HCT116 (cell line): Measurements from ENCODE around the gene DIDO1. TPM values are rescaled to one million over a fixed set of nuclear protein-coding genes. Genes with fewer than 3 reads are reported as not detected.

Experiments
- ATAC-seq: fragments of 200-7000 bp; cut with Tn5 transposase; 2 replicates; pipeline ENCODE4 v1.9.1; 2020; ENCODE audit warnings: mild to moderate bottlenecking, moderate library complexity
- BruUV-seq: library from RNA; stranded (reverse); fragments of 400-500 nt; replicated peaks from 2 replicates; lab custom pipeline; 2021; lab: Mats Ljungman, UMichigan
- CTCF ChIA-PET: fragments of 300-600 bp; sonication (Branson Sonifier 250); formaldehyde crosslinking; loops from one replicate; lab custom pipeline; 2021; ENCODE audit warnings: antibody characterized with exemption; lab: Charles Lee
- POLR2A ChIA-PET: fragments of 300-600, 350-600 bp; sonication (Branson Sonifier 250); formaldehyde crosslinking; loops from one replicate; lab custom pipeline; 2021; ENCODE audit warnings: antibody characterized with exemption; lab: Charles Lee
- RAD21 ChIA-PET, 2 experiments: fragments of 300-600 bp; sonication (Branson Sonifier 250); formaldehyde crosslinking; loops; one replicate each; lab custom pipeline; 2023; ENCODE audit warnings: low total read pairs in 2 of 2; ENCODE audit not compliant: uncharacterized antibody in 2 of 2, unreplicated experiment in 2 of 2, low non-redundant PET in 1 of 2; lab: Charles Lee
- DNase-seq: peaks from one replicate; pipeline ENCODE4 v3.0.0-alpha.2; 2010; ENCODE audit warnings: low read depth, low spot score
- H2AFZ ChIP-seq: fragments of 200-600 bp; shearing (Covaris generic), sonication (generic); 2 replicates; pipeline ENCODE4 v1.6.1; 2017; ENCODE audit warnings: low read depth, mixed run types, mixed read lengths, antibody characterized with exemption, low read length; ENCODE audit not compliant: poor library complexity, severe bottlenecking
- H3K27ac ChIP-seq: 2 replicates; pipeline ENCODE4 v1.5.1; 2012; ENCODE audit warnings: low read depth, low read length
- H3K27me3 ChIP-seq: fragments of 200-600 bp; sonication (generic); 2 replicates; pipeline ENCODE4 v1.6.1; 2016; ENCODE audit warnings: mixed run types, low read length, mixed read lengths; ENCODE audit not compliant: insufficient read depth
- H3K36me3 ChIP-seq, 2 experiments: fragments of 200-500 bp in 1 of 2; fragments of 200-600 bp in 1 of 2; sonication (Bioruptor generic) in 1 of 2; sonication (generic) in 1 of 2; 2 replicates each; pipeline versions ENCODE4 v1.5.1 to v1.6.1; 2014 to 2016; ENCODE audit warnings: low read length in 2 of 2, inconsistent platforms in 1 of 2, mixed read lengths in 1 of 2, mixed run types in 1 of 2; ENCODE audit not compliant: insufficient read depth in 2 of 2, control insufficient read depth in 1 of 2
- H3K4me1 ChIP-seq, 2 experiments: fragments of 200-600 bp in 1 of 2; sonication (generic) in 1 of 2; 2 replicates each; pipeline versions ENCODE4 v1.5.1 to v1.6.1; 2012 to 2017; ENCODE audit warnings: low read length in 2 of 2, inconsistent platforms in 1 of 2, mild to moderate bottlenecking in 1 of 2, mixed read lengths in 1 of 2, mixed run types in 1 of 2, moderate library complexity in 1 of 2; ENCODE audit not compliant: insufficient read depth in 2 of 2, control insufficient read depth in 1 of 2
- H3K4me2 ChIP-seq: fragments of 200-600 bp; sonication (generic); 2 replicates; pipeline ENCODE4 v1.6.1; 2017; ENCODE audit warnings: mixed run types, low read length, mixed read lengths
- H3K4me3 ChIP-seq, 2 experiments: fragments of 200-600 bp in 1 of 2; sonication (generic) in 1 of 2; replicated peaks in 1 of 2; 2 replicates each; pipeline ENCODE4 v1.5.1; 2011 to 2016; ENCODE audit warnings: low read length in 2 of 2, control low read depth in 1 of 2, low read depth in 1 of 2, mild to moderate bottlenecking in 1 of 2, mixed read lengths in 1 of 2, mixed run types in 1 of 2
- H3K79me2 ChIP-seq: fragments of 200-600 bp; sonication (generic); 2 replicates; pipeline ENCODE4 v1.6.1; 2017; ENCODE audit warnings: mild to moderate bottlenecking, mixed run types, low read length, moderate library complexity, mixed read lengths; ENCODE audit not compliant: insufficient read depth
- H3K9ac ChIP-seq: fragments of 200-600 bp; sonication (generic); 2 replicates; pipeline ENCODE4 v1.6.1; 2016; ENCODE audit warnings: low read length, mixed read lengths
- H3K9me2 ChIP-seq: fragments of 200-600 bp; sonication (generic), shearing (Covaris generic); 2 replicates; pipeline ENCODE4 v1.6.1; 2017; ENCODE audit warnings: mixed run types, mild to moderate bottlenecking, moderate library complexity; ENCODE audit not compliant: insufficient read depth
- H3K9me3 ChIP-seq, 2 experiments: fragments of 200-500 bp in 1 of 2; fragments of 200-600 bp in 1 of 2; sonication (Bioruptor generic) in 1 of 2; sonication (generic) in 1 of 2; 2 replicates each; pipeline ENCODE4 v1.6.1; 2014 to 2017; ENCODE audit warnings: low read length in 2 of 2, mixed read lengths in 2 of 2, inconsistent platforms in 1 of 2, low read depth in 1 of 2, mild to moderate bottlenecking in 1 of 2, mixed run types in 1 of 2, moderate library complexity in 1 of 2; ENCODE audit not compliant: control insufficient read depth in 1 of 2, insufficient read depth in 1 of 2
- H4K20me1 ChIP-seq: fragments of 200-600 bp; sonication (generic), shearing (Covaris generic); 2 replicates; pipeline ENCODE4 v1.6.1; 2017; ENCODE audit warnings: mixed run types, mild to moderate bottlenecking, moderate library complexity; ENCODE audit not compliant: insufficient read depth
- CBX3 ChIP-seq: IDR thresholded peaks from 2 replicates; pipeline ENCODE4 v1.6.1; 2012; ENCODE audit warnings: low read depth
- CEBPB ChIP-seq: IDR thresholded peaks from 2 replicates; pipeline ENCODE4 v1.6.1; 2012; ENCODE audit warnings: low read depth
- ELF1 ChIP-seq: IDR thresholded peaks from 2 replicates; pipeline ENCODE4 v1.6.1; 2012; ENCODE audit warnings: low read depth, borderline replicate concordance
- EZH2phosphoT487 ChIP-seq: fragments of 200-600 bp; IDR thresholded peaks from 2 replicates; pipeline ENCODE4 v1.6.1; 2018; ENCODE audit warnings: antibody characterized with exemption, borderline replicate concordance
- FOSL1 ChIP-seq: IDR thresholded peaks from 2 replicates; pipeline ENCODE4 v1.6.1; 2012; ENCODE audit warnings: low read depth
- RAD21 ChIP-seq: IDR thresholded peaks from 2 replicates; pipeline ENCODE4 v1.6.1; 2012; ENCODE audit warnings: low read depth, mild to moderate bottlenecking
- SIN3A ChIP-seq: IDR thresholded peaks from 2 replicates; pipeline ENCODE4 v1.6.1; 2012; ENCODE audit warnings: low read depth
- SRF ChIP-seq: IDR thresholded peaks from 2 replicates; pipeline ENCODE4 v1.6.1; 2012; ENCODE audit warnings: low read depth
- YY1 ChIP-seq: IDR thresholded peaks from 2 replicates; pipeline ENCODE4 v1.6.1; 2011; ENCODE audit warnings: low read length, low read depth, moderate library complexity, mild to moderate bottlenecking; ENCODE audit not compliant: insufficient replicate concordance; ENCODE audit errors: extremely low read depth
- ZFX ChIP-seq: fragments of 450-650 bp; IDR thresholded peaks from 2 replicates; pipeline ENCODE4 v1.6.1; 2017
- intact Hi-C: fragments of 100-400 bp; cut with micrococcal nuclease; formaldehyde crosslinking; loops from 2 replicates; pipeline ENCODE4 v1.10.0; 2022
- total RNA-seq: library from RNA; stranded (reverse); gene quantifications from one replicate; pipeline ENCODE4 v1.2.1, GENCODE V29; 2021; ENCODE audit not compliant: unreplicated experiment
- TF ChIP-seq, protein P1 (sequence below): IDR thresholded peaks from 2 replicates; pipeline ENCODE4 v1.6.1; 2012
- TF ChIP-seq, protein P2 (sequence below): IDR thresholded peaks from 2 replicates; pipeline ENCODE4 v1.6.1; 2012; ENCODE audit warnings: low read depth
- TF ChIP-seq, protein P3 (sequence below): IDR thresholded peaks from 2 replicates; pipeline ENCODE4 v1.6.1; 2011; ENCODE audit warnings: mild to moderate bottlenecking, low read length, moderate library complexity; ENCODE audit not compliant: insufficient replicate concordance; ENCODE audit errors: extremely low read depth

Gene DIDO1
- total RNA-seq, 1 experiment from 2014 or later = 41.4 TPM

DNA sequence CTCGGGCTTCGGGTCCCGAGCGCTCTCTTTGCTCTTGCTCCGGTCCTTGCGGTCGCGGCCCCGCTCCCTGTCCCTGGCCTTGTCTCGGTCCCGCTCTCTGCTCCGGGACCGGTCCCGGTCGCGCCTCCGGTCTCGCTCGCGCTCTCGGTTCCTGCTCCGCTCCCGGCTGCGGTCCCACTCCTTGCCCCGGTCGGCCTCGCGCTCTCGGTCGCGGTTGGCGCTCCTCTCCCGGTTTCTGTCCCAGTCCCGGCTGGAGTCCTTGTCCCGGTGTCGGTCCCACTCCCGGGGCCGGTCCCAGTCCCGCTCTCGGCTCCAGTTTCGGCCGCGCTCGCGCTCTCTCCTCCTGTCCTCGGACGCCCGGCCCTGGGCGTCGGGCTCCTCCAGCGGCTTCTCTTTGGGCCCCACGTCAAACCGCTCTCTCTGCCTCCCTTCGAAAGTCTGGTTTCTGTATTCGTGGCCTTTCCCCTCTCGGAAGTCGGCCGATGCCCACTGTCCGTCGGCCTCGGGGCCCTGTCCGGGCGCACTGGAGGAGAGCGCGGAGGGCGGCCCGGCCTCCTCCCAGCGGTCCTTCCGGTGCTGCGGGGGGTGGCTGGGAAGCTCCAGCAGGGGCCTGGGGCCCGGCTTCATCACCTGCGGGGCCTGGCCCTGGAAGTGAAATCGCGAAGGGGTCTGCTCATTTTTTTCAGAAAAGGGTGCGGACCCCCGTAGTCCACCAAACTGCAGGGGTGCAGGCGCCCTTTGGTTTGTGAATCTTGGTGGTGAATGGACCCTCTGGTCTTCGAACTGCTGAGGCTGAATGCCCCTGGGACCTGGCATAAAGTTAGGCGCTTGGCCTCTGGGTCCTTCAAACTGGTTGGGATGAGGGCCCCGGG lies 46.8 kb downstream of the DIDO1 start:
- DNase-seq (no peak), ATAC-seq (no peak)
- Histone ChIP-seq H4K20me1 (no peaks in the 10 kb centered on the region), H3K9me3 (no peaks in the 10 kb centered on the region), H3K79me2 (no peaks in the 10 kb centered on the region), H3K9me2 (no peaks in the 10 kb centered on the region), H3K4me1 (peaks cover 7 to 14% of the 10 kb centered on the region in 2 experiments), H3K36me3 (no peaks in the 10 kb centered on the region), H3K27me3 (no peaks in the 10 kb centered on the region), H3K4me3 (no peak overlapping the region), H3K9ac (no peak overlapping the region), H2AFZ (no peak overlapping the region), H3K4me2 (no peak overlapping the region), H3K27ac (no peak overlapping the region)
- ChIA-PET POLR2A (no interaction called here), RAD21 (no interaction called here), CTCF (no interaction called here)
- TF ChIP-seq ZFX = no peak
- BruUV-seq = no TSS peak
- intact Hi-C loops = no loop called here

DNA sequence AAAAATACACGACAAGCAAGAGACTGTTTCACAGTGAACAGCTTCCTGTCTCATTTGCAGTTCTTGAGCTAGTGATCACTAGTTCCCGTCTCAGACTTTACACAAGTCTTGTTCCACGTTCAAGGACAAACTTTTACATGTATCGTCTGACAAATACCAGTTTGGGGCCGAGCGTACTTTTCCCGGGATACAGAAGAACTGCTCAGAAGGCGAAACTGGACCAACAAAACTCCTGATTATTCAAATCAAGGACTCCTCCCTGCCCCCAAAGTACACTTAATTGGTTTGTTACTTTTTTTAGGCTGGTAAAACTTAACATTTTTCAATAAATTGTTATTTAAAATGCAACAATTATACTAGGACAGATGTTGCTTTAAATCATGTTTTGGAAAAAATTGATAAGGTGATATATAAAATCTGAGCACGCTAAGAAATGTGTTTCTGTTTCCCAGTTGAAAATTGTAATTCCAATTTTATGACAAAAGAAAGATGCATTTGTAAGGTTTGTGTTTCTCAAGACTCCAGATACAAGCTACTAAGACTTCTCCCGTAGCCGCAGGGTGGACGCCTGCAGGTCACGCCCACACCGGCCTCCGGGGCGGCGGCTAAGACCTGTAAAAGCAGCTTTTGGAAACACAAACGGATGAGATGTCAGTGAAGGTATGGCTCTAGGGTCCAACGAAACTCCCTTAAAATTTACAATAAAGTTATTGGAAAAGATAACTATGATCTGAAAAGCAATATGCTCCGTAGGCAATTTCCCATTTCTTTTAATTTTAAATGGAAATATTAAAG lies 47.9 kb downstream of the DIDO1 start:
- H2AFZ ChIP-seq = no peak overlapping the region
- ChIA-PET POLR2A (no interaction called here), RAD21 (no interaction called here), CTCF (no interaction called here)
- DNase-seq (no peak), ATAC-seq (no peak)
- H3K79me2 ChIP-seq = no peaks in the 10 kb centered on the region
- H4K20me1 ChIP-seq = no peaks in the 10 kb centered on the region
- H3K4me2 ChIP-seq = no peak overlapping the region
- H3K27me3 ChIP-seq = no peaks in the 10 kb centered on the region
- H3K9me2 ChIP-seq = no peaks in the 10 kb centered on the region
- no peak overlapping the region for H3K27ac ChIP-seq
- intact Hi-C loops = no loop called here
- H3K9me3 ChIP-seq = no peaks in the 10 kb centered on the region
- no TSS peak for BruUV-seq
- H3K36me3 ChIP-seq = no peaks in the 10 kb centered on the region
- peaks cover 11 to 24% of the 10 kb centered on the region in 2 experiments for H3K4me1 ChIP-seq
- no peak overlapping the region for H3K9ac ChIP-seq
- H3K4me3 ChIP-seq = no peak overlapping the region
- TF ChIP-seq YY1 = no peak
- TF ChIP-seq SIN3A = no peak
- TF ChIP-seq, protein P1, sequence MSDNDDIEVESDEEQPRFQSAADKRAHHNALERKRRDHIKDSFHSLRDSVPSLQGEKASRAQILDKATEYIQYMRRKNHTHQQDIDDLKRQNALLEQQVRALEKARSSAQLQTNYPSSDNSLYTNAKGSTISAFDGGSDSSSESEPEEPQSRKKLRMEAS = no peak
- no peak for TF ChIP-seq FOSL1
- no peak for TF ChIP-seq RAD21
- TF ChIP-seq, protein P2, sequence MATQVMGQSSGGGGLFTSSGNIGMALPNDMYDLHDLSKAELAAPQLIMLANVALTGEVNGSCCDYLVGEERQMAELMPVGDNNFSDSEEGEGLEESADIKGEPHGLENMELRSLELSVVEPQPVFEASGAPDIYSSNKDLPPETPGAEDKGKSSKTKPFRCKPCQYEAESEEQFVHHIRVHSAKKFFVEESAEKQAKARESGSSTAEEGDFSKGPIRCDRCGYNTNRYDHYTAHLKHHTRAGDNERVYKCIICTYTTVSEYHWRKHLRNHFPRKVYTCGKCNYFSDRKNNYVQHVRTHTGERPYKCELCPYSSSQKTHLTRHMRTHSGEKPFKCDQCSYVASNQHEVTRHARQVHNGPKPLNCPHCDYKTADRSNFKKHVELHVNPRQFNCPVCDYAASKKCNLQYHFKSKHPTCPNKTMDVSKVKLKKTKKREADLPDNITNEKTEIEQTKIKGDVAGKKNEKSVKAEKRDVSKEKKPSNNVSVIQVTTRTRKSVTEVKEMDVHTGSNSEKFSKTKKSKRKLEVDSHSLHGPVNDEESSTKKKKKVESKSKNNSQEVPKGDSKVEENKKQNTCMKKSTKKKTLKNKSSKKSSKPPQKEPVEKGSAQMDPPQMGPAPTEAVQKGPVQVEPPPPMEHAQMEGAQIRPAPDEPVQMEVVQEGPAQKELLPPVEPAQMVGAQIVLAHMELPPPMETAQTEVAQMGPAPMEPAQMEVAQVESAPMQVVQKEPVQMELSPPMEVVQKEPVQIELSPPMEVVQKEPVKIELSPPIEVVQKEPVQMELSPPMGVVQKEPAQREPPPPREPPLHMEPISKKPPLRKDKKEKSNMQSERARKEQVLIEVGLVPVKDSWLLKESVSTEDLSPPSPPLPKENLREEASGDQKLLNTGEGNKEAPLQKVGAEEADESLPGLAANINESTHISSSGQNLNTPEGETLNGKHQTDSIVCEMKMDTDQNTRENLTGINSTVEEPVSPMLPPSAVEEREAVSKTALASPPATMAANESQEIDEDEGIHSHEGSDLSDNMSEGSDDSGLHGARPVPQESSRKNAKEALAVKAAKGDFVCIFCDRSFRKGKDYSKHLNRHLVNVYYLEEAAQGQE = no peak
- TF ChIP-seq CBX3 = no peak
- no peak for TF ChIP-seq ELF1
- TF ChIP-seq EZH2phosphoT487 = no peak
- TF ChIP-seq CEBPB = no peak
- no peak for TF ChIP-seq SRF
- TF ChIP-seq, protein P3, sequence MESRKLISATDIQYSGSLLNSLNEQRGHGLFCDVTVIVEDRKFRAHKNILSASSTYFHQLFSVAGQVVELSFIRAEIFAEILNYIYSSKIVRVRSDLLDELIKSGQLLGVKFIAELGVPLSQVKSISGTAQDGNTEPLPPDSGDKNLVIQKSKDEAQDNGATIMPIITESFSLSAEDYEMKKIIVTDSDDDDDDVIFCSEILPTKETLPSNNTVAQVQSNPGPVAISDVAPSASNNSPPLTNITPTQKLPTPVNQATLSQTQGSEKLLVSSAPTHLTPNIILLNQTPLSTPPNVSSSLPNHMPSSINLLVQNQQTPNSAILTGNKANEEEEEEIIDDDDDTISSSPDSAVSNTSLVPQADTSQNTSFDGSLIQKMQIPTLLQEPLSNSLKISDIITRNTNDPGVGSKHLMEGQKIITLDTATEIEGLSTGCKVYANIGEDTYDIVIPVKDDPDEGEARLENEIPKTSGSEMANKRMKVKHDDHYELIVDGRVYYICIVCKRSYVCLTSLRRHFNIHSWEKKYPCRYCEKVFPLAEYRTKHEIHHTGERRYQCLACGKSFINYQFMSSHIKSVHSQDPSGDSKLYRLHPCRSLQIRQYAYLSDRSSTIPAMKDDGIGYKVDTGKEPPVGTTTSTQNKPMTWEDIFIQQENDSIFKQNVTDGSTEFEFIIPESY = no peak
